ENCODE measurements around the gene OBP2A. TPM values are rescaled to one million over a fixed set of nuclear protein-coding genes. Genes with fewer than 3 reads are reported as not detected.

OBP2A gene
- total RNA-seq, 1 experiment from 2014 or later, result not detected

GRCh38 chr9:135596211-135596610 lies 50.3 kb downstream of the OBP2A start:
- POLR2A ChIA-PET, result no interaction called here
- DNase-seq (ENCODE audit: low read depth, low spot score) (no peak), ATAC-seq (no peak)
- no peaks in the 10 kb centered on the region for H3K36me3 ChIP-seq (ENCODE audit: control insufficient read depth in 1 of 2, insufficient read depth in 2 of 2, low read length in 2 of 2)
- no peak overlapping the region for H2AFZ ChIP-seq (ENCODE audit: low read depth, low read length, poor library complexity, severe bottlenecking)
- no TSS peak for BruUV-seq (replicated peaks)
- intact Hi-C loops (cut with micrococcal nuclease), result no loop called here
- H3K27ac ChIP-seq (ENCODE audit: low read depth, low read length), result no peak overlapping the region
- no peaks in the 10 kb centered on the region for H3K79me2 ChIP-seq (ENCODE audit: insufficient read depth, low read length)
- H3K9me2 ChIP-seq (ENCODE audit: insufficient read depth), result no peaks in the 10 kb centered on the region
- H4K20me1 ChIP-seq (ENCODE audit: insufficient read depth), result no peaks in the 10 kb centered on the region
- RAD21 ChIA-PET (ENCODE audit: low non-redundant PET in 1 of 2, low total read pairs in 2 of 2, uncharacterized antibody in 2 of 2, unreplicated experiment in 2 of 2), result no interaction called here
- H3K4me3 ChIP-seq (replicated peaks in 1 of 2; ENCODE audit: low read depth in 1 of 2, low read length in 2 of 2), result no peak overlapping the region
- no peaks in the 10 kb centered on the region for H3K4me1 ChIP-seq (ENCODE audit: control insufficient read depth in 1 of 2, insufficient read depth in 2 of 2, low read length in 2 of 2)
- H3K4me2 ChIP-seq (ENCODE audit: low read length), result no peak overlapping the region
- CTCF ChIA-PET, result no interaction called here
- TF ChIP-seq SP1 (IDR thresholded peaks at IDR 0.05; ENCODE audit: low read depth) (no peak), ELF1 (IDR thresholded peaks at IDR 0.05; ENCODE audit: borderline replicate concordance, low read depth) (no peak), FOSL1 (IDR thresholded peaks at IDR 0.05; ENCODE audit: low read depth) (no peak), ZNF274 (IDR thresholded peaks at IDR 0.05; ENCODE audit: low read depth, low read length) (no peak), EGR1 (IDR thresholded peaks at IDR 0.05; ENCODE audit: low read depth) (no peak), JUND (IDR thresholded peaks at IDR 0.05) (no peak), SRF (IDR thresholded peaks at IDR 0.05; ENCODE audit: low read depth) (no peak), MAX (IDR thresholded peaks at IDR 0.05) (no peak), POLR2AphosphoS5 (IDR thresholded peaks at IDR 0.05; ENCODE audit: low read depth, low read length) (no peak), POLR2A (IDR thresholded peaks at IDR 0.05; ENCODE audit: borderline replicate concordance, extremely low read depth, insufficient read depth, insufficient read length) (no peak), EZH2 (IDR thresholded peaks at IDR 0.05) (no peak), ZBTB33 (IDR thresholded peaks at IDR 0.05; ENCODE audit: extremely low read depth, insufficient replicate concordance, low read length) (no peak), EZH2phosphoT487 (IDR thresholded peaks at IDR 0.05; ENCODE audit: borderline replicate concordance) (no peak), TCF7L2 (IDR thresholded peaks at IDR 0.05; ENCODE audit: borderline replicate concordance, extremely low read depth, insufficient read depth, insufficient read length) (no peak), ZFX (IDR thresholded peaks at IDR 0.05) (no peak), CTCF (IDR thresholded peaks at IDR 0.05 in 2 of 3, conservative IDR thresholded peaks at IDR 0.05 in 1 of 3; ENCODE audit: borderline replicate concordance in 1 of 3, insufficient read depth in 1 of 3, low read depth in 2 of 3, low read length in 2 of 3) (no peak)
- H3K9ac ChIP-seq (ENCODE audit: low read length), result no peak overlapping the region
- H3K27me3 ChIP-seq (ENCODE audit: insufficient read depth, low read length), result peaks cover 6% of the 10 kb centered on the region
- H3K9me3 ChIP-seq (ENCODE audit: control insufficient read depth in 1 of 2, insufficient read depth in 1 of 2, low read depth in 1 of 2, low read length in 2 of 2), result no peaks in the 10 kb centered on the region

Other genes with a start within 250 kb of the OBP2A start
- gene PPP1R26, start 66.3 kb upstream of the OBP2A start, total RNA-seq (2021; ENCODE audit: unreplicated experiment), result 32.0 TPM
- gene MRPS2, start 45.4 kb upstream of the OBP2A start, total RNA-seq (2021; ENCODE audit: unreplicated experiment), result 85.1 TPM
- gene LCN1, start 24.7 kb upstream of the OBP2A start, total RNA-seq (2021; ENCODE audit: unreplicated experiment), result not detected
- gene PAEP, start 15.6 kb downstream of the OBP2A start, total RNA-seq (2021; ENCODE audit: unreplicated experiment), result not detected
- gene GLT6D1, start 93.4 kb downstream of the OBP2A start, total RNA-seq (2021; ENCODE audit: unreplicated experiment), result not detected
- not detected for gene LCN9, start 117.2 kb downstream of the OBP2A start, total RNA-seq (2021; ENCODE audit: unreplicated experiment)
- not detected for gene SOHLH1, start 153.4 kb downstream of the OBP2A start, total RNA-seq (2021; ENCODE audit: unreplicated experiment)
- 0.17 TPM for gene KCNT1, start 156.1 kb downstream of the OBP2A start, total RNA-seq (2021; ENCODE audit: unreplicated experiment)